ENCODE results near the gene TKTL1. TPM values are rescaled to one million over a fixed set of nuclear protein-coding genes. Genes with fewer than 3 reads are reported as not detected.
"Not testable (repeated sequence)": the region's sequence is repeated elsewhere in the genome, so short reads cannot be mapped to it uniquely, and the experiment has no call there.

The TKTL1 gene
- total RNA-seq, 1 donor from 2014 or later: not detected

GRCh38 chrX:154333837-154334271, 38.3 kb downstream of the TKTL1 start:
- Histone ChIP-seq H3K4me3 (no peak overlapping the region), H3K9me3 (no peaks in the 10 kb centered on the region), H3K4me1 (no peaks in the 10 kb centered on the region), H3K27me3 (ENCODE audit: low read depth) (no peaks in the 10 kb centered on the region), H3K36me3 (no peaks in the 10 kb centered on the region), H3K27ac (no peak overlapping the region)
- TF ChIP-seq CTCF (IDR thresholded peaks at IDR 0.05): no peak
- ATAC-seq (no peak), DNase-seq (no peak)
- intact Hi-C loops (cut with DNase I): no loop called here

- intact Hi-C loops (cut with DNase I): no loop called here
- no peak for DNase-seq
- H3K27me3 ChIP-seq (ENCODE audit: low read depth): no peaks in the 10 kb centered on the region
- TF ChIP-seq CTCF (IDR thresholded peaks at IDR 0.05): no peak
- H3K9me3 ChIP-seq: no peaks in the 10 kb centered on the region
- no peak overlapping the region for H3K4me3 ChIP-seq
- no peak overlapping the region for H3K27ac ChIP-seq
- no peak for ATAC-seq
- H3K4me1 ChIP-seq: no peaks in the 10 kb centered on the region
- no peaks in the 10 kb centered on the region for H3K36me3 ChIP-seq
Observed at GRCh38 chrX:154334496-154334895, 38.9 kb downstream of the TKTL1 start.

- intact Hi-C loops (cut with DNase I); DNase-seq: not testable (repeated sequence)
Observed at GRCh38 chrX:154341399-154342298, 46.1 kb downstream of the TKTL1 start.

GRCh38 chrX:154343063-154343462, 47.5 kb downstream of the TKTL1 start:
- ATAC-seq: peak; percentile 0 to 2
- DNase-seq; H3K4me1 ChIP-seq; H3K4me3 ChIP-seq; intact Hi-C loops (cut with DNase I); H3K27me3 ChIP-seq (ENCODE audit: low read depth); H3K9me3 ChIP-seq; H3K27ac ChIP-seq; H3K36me3 ChIP-seq: not testable (repeated sequence)

More at GRCh38 chrX:154341399-154342298, 46.1 kb downstream of the TKTL1 start:
- peak; percentile 90 to 93 for ATAC-seq
- H3K4me1 ChIP-seq; H3K27me3 ChIP-seq (ENCODE audit: low read depth); H3K4me3 ChIP-seq; H3K9me3 ChIP-seq; H3K36me3 ChIP-seq: not testable (repeated sequence)
- peak overlapping the region; percentile 74 for H3K27ac ChIP-seq

GRCh38 chrX:154343620-154344019, 48.0 kb downstream of the TKTL1 start:
- H3K4me3 ChIP-seq; H3K27ac ChIP-seq; H3K36me3 ChIP-seq; H3K9me3 ChIP-seq; H3K27me3 ChIP-seq (ENCODE audit: low read depth); DNase-seq; intact Hi-C loops (cut with DNase I); H3K4me1 ChIP-seq: not testable (repeated sequence)
- ATAC-seq: peak; percentile 51 to 66

- Histone ChIP-seq H3K36me3 (peaks cover 45% of the 10 kb centered on the region), H3K27me3 (ENCODE audit: low read depth) (no peaks in the 10 kb centered on the region), H3K27ac (no peak overlapping the region), H3K4me1 (peaks cover 22% of the 10 kb centered on the region), H3K4me3 (no peak overlapping the region), H3K9me3 (no peaks in the 10 kb centered on the region)
- ATAC-seq (no peak), DNase-seq (peak; percentile 19)
- no peak for TF ChIP-seq CTCF (IDR thresholded peaks at IDR 0.05)
- intact Hi-C loops (cut with DNase I): no loop called here
Observed at GRCh38 chrX:154348114-154348531, 52.5 kb downstream of the TKTL1 start.

GRCh38 chrX:154348646-154349358, 53.2 kb downstream of the TKTL1 start:
- H3K9me3 ChIP-seq: no peaks in the 10 kb centered on the region
- DNase-seq (peak; percentile 32), ATAC-seq (no peak)
- H3K27me3 ChIP-seq (ENCODE audit: low read depth): no peaks in the 10 kb centered on the region
- no peak for TF ChIP-seq CTCF (IDR thresholded peaks at IDR 0.05)
- H3K36me3 ChIP-seq: peaks cover 52% of the 10 kb centered on the region
- no peak overlapping the region for H3K4me3 ChIP-seq
- no peak overlapping the region for H3K27ac ChIP-seq
- H3K4me1 ChIP-seq: peaks cover 25% of the 10 kb centered on the region
- intact Hi-C loops (cut with DNase I): no loop called here
